IPS-18c (cell line): ENCODE data around the gene ZNF605.
"Not testable (repeated sequence)": the region's sequence is repeated elsewhere in the genome, so short reads cannot be mapped to it uniquely, and the experiment has no call there.

ENCODE experiments used
- H3K4me3 ChIP-seq: 2 replicates; pipeline ENCODE4 v1.7.0; 2013; ENCODE audit warnings: low read depth, mild to moderate bottlenecking, low read length, moderate library complexity; ENCODE audit not compliant: insufficient read depth
- H3K9me3 ChIP-seq: one replicate; pipeline ENCODE4 v1.6.1; 2013; ENCODE audit warnings: mild to moderate bottlenecking, low read length, moderate library complexity; ENCODE audit not compliant: control insufficient read depth, insufficient read depth

The ZNF605 gene

GRCh38 chr12:132951649-132952048 lies 4.5 kb downstream of the ZNF605 start:
- no peak overlapping the region for H3K4me3 ChIP-seq
- H3K9me3 ChIP-seq, result peaks cover 23% of the 10 kb centered on the region

DNA sequence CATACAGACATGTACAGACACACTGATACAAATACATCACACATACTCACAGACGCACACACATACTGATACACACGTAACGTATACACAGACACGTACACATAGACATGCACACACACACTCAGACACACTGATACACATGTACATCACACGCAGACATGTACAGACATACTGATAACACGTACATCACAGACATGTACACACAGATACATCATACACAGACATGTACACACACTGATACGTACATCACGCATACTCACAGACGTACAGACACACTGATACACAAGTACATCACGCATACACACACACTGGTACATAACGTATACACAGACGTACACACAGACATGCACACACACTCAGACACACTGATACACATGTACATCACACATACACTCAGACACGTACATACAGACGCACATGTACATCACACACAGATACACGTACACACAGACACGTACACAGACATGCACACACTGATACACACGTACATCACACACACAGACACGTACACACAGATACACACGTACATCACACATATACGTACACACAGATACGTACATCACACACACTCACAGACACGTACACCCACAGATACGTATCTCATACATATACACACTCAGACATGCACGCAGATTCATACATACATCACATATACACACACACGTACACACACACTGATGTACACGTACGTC lies 5.1 kb downstream of the ZNF605 start:
- no peak overlapping the region; the same call in 1 of the 2 replicates for H3K4me3 ChIP-seq
- peaks cover 26% of the 10 kb centered on the region for H3K9me3 ChIP-seq

DNA sequence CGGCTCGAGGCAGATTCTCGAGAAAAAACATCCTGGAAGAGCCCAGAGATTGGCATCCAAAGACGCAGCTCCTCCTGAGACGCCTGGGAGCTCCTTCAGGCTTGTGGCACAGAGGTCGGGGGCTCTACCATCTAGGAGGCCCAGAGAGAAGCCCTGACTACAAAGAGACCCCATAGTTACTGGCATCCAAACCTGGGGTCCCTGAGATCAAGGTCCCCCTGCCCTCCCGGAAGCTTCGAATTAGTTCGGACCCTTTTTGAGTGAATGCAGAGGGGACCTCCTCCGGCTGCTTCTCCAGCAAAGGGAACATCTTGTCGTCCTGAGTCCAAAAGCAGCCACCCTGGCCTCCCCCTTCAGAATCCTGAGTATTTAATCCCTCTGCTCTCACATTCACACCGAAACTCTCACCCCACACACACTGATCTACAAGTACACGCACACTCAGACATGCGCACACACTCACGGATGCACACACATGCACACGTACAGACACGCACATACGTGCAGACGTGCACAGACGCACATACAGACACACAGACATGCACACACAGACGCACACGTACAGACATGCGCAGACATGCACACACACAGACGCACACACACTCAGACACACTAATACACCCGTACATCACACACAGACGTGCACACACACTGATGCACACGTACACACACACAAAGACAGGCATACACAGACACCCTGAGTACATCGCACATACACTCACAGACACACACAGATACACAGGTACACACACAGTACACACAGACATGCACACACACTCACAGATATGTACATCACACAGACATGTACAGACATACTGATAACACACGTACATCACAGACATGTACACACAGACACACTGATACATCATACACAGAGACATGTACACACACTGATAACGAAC lies 5.9 kb downstream of the ZNF605 start:
- Histone ChIP-seq H3K4me3 (no peak overlapping the region), H3K9me3 (peaks cover 32% of the 10 kb centered on the region)

- Histone ChIP-seq H3K9me3 (peaks cover 30% of the 10 kb centered on the region), H3K4me3 (no peak overlapping the region)
Measured at GRCh38 chr12:132948146-132949066, 7.7 kb downstream of the ZNF605 start.

- H3K9me3 ChIP-seq, result peaks cover 27% of the 10 kb centered on the region
- no peak overlapping the region for H3K4me3 ChIP-seq
Measured at GRCh38 chr12:132946246-132946820, 9.8 kb downstream of the ZNF605 start.

- Histone ChIP-seq H3K9me3 (peaks cover 24% of the 10 kb centered on the region), H3K4me3 (no peak overlapping the region)
Measured at GRCh38 chr12:132945806-132946205, 10.3 kb downstream of the ZNF605 start.

DNA sequence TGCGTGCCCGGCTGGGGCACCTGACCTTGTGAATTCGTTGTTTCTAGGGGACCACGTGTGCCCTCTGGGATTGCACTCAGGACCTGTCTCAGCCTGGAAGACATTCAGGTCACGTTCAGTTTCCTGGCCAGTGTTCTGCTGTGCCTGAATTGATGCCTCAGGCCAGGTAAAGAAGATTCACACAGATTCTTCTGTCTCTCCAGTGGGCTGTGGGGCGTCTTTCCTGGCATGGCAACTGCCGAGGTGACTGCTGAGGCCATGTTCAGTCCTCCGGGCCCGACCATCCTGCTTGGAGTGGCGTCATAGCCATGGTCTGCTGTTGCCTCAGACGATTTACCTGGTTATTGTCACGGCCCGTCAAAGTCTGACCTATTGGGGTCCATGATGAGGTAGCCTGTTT lies 13.5 kb downstream of the ZNF605 start:
- Histone ChIP-seq H3K4me3 (peak overlapping the region; percentile 15; the same call in 1 of the 2 replicates), H3K9me3 (peaks cover 18% of the 10 kb centered on the region)

DNA sequence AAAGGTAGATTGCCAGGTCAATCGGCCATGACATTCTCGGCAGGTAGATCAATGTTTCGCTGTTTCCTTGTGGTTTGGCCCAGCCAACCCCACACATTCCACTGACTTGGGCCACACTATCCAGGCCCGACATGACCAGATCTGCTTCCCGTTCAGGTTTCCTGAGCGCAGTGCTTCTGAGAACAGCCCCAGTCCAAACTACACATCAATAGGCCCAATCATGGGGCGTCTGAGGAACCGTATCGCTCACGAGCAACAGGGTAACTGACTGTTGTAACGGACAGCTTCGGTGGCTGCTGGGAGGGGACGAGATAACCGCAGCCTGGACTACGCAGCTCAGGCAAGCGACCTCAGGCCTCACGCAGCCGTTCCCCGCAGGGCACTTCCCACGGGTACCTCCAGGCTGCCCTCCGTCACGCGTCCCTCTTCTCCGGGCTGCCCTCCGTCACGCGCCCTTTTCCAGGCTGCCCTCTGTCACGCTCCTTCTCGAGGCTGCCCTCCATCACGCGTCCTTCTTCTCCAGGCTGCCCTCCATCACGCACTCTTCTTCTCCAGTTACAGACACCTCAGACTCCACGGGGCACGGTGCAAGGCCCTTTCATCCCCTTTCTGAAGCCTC lies 14.7 kb downstream of the ZNF605 start:
- peaks cover 15% of the 10 kb centered on the region for H3K9me3 ChIP-seq
- no peak overlapping the region; the same call in 1 of the 2 replicates for H3K4me3 ChIP-seq

- Histone ChIP-seq H3K9me3 (peaks cover 8% of the 10 kb centered on the region), H3K4me3 (peak overlapping the region; percentile 16; the same call in 1 of the 2 replicates)
Measured at GRCh38 chr12:132940071-132940719, 15.9 kb downstream of the ZNF605 start.

GRCh38 chr12:132938807-132939206 lies 17.3 kb downstream of the ZNF605 start:
- not testable (repeated sequence) for H3K9me3 ChIP-seq, H3K4me3 ChIP-seq

- Histone ChIP-seq H3K4me3 (no peak overlapping the region), H3K9me3 (peaks cover 7% of the 10 kb centered on the region)
Measured at GRCh38 chr12:132937476-132937875, 18.6 kb downstream of the ZNF605 start.

DNA sequence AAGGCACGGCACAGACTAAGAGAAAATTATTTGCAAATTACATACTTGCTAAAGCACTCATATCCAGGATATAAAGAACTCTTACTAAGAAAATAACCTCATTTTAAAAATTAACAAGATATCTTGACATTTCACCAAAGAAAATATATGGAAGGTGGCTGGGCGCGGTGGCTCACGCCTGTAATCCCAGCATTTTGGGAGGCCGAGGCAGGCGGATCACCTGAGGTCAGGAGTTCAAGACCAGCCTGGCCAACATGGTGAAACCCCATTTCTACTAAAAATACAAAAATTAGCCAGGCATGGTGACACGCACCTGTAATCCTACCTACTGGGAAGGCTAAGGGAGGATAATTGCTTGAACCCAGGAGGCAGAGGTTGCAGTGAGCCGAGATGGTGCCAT lies 19.2 kb downstream of the ZNF605 start:
- not testable (repeated sequence) for H3K9me3 ChIP-seq, H3K4me3 ChIP-seq

DNA sequence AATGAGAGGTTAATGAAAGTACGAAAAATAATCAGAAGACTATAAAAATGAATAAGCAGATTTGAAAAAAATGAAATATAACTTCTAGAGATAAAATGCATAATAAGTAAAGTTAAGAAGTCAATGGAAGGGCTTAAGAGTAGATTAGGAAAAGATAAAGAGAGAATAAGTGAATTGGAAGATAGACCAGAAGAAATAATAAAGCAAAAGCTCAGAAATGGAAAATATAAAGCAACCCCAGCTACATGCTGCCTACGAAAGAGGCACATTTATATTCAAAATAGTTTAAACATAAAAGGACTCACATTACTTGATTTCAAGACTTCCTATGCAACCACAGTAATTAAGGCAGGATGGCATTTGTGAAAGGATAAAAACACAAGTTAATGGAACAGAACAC lies 19.9 kb downstream of the ZNF605 start:
- H3K9me3 ChIP-seq, result peaks cover 11% of the 10 kb centered on the region
- H3K4me3 ChIP-seq, result no peak overlapping the region

- H3K9me3 ChIP-seq, result peaks cover 32% of the 10 kb centered on the region
- no peak overlapping the region; the same call in 1 of the 2 replicates for H3K4me3 ChIP-seq
Measured at GRCh38 chr12:132926415-132926833, 29.7 kb downstream of the ZNF605 start.

- Histone ChIP-seq H3K9me3 (peaks cover 34% of the 10 kb centered on the region), H3K4me3 (no peak overlapping the region; the same call in 1 of the 2 replicates)
Measured at GRCh38 chr12:132925597-132926414, 30.3 kb downstream of the ZNF605 start.
